Epidermal melanocyte (primary cell): ENCODE results near the gene TMEM87A.
"Not testable (repeated sequence)": the region's sequence is repeated elsewhere in the genome, so short reads cannot be mapped to it uniquely, and the experiment has no call there.

Experiments
- DNase-seq: peaks from one replicate; pipeline ENCODE4 v3.0.0; 2011; ENCODE audit warnings: low spot score; ENCODE audit not compliant: insufficient read length

Gene TMEM87A

DNA sequence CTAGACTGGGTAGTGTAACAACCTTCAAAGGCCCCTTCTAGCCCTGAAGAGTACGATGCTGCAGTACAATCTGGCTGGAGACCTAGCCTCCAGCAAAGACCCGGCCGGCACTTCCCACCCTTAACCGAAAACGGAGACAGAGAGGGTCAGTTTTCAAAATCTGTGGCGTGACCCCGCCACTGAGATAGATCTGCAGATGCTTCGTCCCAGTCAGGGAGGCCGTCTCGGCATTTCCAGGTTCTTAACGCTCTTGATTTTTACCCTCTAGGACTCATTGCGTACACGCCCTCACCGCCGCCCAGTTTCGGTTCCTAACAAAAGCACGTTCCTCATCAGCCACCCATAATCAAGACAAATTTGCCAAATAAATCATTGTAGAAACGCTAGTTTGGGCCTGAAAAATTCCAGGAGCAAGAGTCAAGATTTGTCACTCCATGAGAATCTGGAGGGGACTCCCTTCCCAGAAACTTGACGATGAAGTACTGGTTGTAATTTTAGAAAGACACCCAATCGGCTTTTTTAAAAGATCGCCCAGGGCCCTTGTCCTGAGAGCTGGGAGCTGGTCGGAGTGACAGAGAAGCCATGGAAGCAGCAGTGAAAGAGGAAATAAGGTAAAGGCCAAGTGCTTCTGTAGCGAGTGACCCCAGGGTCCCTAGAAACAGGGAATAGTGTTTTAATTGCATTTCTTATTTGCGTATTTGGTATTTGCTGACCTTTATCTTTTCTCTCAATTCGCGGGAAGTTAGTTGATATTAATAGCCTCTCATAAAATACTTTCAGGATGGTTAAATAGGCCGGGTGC lies 868 bp upstream of the TMEM87A start:
- DNase-seq: no peak

DNA sequence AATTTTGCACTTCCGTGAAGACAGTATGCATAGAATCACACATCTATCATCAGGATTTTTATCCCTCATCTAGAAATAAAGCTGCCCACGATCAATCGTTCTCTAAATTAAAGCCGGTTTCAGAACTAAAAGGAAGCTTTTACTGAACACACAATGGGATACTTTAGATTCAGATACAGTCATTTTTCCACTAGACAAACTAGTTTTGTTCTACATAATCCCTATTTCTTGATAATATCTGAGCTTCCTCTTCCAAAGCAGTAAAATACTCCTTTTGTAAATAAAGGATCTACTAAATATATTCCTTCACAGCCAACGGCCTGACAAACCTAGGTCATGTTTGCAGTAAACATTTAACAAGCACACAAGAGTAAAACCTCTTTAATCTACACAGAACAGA lies 2.2 kb downstream of the TMEM87A start:
- DNase-seq: no peak

DNA sequence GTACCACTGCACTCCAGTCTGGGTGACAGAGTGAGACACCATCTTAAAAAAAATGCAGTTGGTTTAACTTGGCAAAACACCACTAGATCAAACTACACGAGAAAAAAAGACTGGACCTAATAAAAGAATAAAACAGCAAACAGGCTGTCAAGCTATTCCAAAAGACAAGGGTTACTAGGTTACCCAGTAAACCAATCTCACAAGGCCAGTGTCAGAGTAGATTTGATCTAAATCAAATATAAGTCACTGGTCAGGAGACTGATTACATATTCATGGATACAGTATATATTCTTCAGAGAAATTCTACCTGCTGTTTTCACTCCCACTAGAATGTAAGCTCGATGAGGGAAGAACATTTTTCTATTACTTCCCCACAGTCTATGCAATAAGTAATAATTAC lies 2.7 kb downstream of the TMEM87A start:
- DNase-seq: no peak

DNA sequence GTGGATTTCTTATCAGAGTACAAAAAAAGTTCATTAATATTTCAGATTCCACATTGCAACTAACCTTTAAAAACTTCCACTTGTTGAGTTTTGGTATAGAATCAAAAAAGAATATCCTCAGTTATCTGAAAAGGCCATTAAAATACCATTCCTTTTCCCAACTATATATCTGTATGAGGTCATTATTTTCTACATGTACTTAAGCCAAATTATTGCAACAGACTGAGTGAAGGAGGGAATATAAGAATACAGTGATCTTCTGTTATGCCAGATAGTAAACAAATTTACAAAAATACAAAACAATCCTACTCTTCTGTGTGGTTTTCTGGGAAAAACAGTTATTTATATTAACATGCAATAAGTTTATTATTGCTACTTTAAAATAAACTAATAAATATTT lies 5.9 kb downstream of the TMEM87A start:
- DNase-seq: no peak

DNA sequence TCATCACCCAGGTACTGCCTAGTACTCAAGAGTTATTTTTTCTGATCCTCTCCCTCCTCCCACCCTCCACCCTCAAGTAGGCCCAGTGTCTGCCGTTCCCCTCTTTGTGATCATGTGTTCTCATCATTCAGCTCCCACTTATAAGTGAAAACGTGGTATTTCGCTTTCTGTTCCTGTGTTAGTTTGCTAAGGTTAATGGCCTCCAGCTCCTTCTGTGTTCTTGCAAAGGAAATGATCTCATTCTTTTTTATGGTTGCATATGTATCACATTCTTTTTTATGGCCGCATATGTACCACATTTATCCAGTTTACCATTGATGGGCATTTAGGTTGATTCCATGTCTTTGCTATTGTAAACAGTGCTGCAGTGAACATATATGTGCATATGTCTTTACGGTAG lies 8.4 kb downstream of the TMEM87A start:
- no peak for DNase-seq

DNA sequence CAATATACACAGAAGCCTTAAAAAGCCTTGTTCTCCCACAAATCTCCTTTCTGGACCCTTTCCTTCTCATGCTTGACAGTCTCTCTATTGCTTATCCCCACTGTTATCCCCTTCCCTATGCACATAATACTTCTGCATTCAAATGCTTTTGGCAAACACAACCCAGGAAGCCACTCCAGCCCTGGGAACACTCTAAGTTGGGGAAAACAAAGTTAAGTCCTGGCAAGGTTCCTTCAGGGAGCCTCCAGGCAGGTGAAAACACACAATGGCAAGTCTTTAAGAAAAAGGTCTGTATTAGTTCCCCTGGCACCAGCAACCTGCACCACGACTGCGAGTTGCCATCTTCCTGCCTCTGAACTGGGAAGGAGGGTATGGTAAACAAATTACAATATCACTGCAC lies 19.9 kb downstream of the TMEM87A start:
- DNase-seq: no peak

DNA sequence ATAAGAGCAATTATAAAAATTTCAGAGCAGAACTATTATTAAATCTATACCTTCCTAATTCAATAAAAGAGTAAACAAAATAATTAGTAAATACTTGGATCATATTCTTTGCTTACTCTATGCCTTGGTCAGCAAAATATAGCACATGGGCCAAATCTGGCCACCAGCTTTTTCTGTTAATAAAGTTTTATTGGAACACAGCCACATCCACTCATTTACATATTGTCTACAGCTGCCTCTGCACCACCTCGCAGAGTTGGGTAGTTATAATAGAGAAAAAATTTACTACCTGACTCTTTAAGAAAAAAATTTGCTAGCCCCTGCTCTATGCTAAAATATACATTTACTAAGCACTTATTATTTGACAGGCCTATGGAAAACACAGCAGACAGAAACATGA lies 32.4 kb downstream of the TMEM87A start:
- DNase-seq: no peak

DNA sequence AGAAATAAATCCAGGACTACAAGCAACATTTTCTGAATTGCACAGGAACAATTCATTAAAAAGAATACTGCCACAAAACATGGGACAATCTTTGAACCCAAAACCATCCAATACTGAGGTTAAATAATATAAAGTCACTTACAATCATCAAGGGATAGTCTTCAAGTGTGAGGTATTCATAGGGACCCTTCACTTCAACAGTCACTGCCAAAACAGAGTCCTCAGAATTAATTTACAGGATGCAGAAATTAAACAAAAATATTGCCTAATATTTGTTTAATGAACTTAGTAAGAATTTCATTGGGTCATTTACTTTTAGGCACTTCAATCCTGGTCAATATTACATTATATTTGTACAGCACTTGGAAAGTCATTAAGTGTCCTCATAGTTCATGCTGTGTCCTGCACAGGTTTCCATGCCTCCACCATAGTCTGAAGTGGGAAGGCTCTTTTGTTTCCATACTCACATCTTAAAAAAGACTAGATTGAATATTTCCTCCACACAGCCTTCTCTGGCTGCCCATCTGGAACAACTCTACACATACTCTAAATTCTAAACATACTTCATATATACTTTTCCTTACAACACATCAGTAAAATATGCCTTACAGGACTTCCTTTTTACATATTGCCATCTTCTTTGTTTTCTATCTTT lies 33.6 kb downstream of the TMEM87A start:
- no peak for DNase-seq

DNA sequence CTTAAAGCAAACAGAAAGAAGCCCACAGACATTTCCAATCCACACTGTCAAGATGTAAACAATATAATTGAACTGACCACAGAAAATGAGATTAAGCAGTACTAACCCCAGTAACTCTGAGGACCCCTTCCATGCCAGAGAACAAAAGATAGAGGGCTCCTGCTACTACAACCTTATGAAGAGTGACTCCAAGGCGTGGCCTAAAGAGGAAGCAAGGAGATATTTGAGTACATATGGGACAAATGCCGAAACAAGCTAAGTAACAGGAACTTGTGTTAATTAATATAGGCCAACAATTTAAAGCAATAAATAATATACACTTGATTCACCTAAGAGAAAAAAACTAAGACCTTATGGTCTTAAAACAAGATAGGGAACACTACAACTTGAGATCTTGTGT lies 40.1 kb downstream of the TMEM87A start:
- no peak for DNase-seq

DNA sequence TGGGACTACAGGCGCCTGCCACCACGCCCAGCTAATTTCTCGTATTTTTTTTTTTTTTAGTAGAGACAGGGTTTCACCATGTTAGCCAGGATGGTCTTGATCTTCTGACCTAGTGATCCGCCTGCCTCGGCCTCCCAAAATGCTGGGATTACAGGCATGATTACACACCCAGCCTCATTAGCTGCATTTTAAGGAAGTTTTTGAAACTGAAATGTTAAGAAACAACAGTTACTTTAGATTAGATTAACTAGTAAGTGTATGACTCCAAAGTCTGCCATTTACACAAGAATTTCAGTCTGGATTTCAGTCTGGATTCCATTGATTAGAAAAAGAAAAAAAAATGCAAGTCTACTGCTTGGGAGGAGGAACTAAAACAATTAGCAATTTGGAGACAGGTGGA lies 40.6 kb downstream of the TMEM87A start:
- DNase-seq: no peak

DNA sequence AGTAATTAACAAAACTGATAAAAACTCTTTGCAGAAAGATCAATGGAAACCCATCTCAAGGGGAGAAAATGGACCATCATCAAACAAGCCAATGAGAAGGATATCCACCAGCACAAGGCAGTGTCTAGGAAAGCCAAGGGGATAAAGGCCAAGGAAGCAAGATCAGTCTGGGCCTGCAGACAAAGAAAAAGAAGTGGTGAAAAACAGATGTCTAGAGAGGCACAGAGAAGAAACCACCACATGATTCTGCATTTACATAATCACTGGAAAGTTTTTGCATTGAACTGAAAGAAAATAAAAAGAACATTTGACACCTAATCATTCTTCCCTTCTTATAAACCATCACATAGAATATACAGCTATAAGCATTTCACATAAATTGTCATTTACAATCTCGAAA lies 42.1 kb downstream of the TMEM87A start:
- DNase-seq: no peak

DNA sequence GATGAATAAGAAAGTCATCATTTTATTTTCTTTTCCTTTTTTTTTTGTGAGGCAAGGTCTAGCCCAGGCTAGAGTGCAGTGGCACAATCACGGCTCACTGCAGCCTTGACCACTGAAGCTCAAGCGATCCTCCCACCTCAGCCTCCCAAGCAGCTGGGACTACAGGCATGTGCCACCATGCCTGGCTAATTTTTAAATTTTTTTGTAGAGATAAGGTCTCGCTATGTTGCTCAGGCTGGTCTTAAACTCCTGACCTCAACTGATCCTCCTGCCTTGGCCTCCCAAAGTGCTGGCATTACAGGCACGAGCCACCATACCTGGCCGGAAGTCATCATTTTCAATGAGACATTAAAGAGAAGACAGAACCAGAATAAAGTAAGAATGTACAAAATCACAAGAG lies 44.3 kb downstream of the TMEM87A start:
- DNase-seq: not testable (repeated sequence)

DNA sequence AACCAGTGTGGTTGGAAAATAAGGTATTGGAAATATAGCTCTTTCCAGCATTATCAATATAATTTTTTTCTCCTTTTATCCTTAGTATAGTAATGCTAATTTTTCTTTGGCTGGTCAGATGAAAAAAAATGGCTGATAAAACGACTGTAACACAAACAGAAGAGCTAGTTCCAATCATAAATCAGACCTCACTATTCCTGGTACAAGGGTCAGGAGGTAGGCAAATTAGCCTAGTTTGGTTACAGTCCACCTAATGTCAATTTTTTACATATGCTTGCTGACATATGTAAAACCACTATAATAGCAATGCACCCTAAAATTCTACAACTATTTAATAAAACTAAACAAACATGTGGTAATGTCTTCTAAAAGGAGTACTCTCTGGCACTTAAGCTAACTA lies 45.2 kb downstream of the TMEM87A start:
- no peak for DNase-seq

DNA sequence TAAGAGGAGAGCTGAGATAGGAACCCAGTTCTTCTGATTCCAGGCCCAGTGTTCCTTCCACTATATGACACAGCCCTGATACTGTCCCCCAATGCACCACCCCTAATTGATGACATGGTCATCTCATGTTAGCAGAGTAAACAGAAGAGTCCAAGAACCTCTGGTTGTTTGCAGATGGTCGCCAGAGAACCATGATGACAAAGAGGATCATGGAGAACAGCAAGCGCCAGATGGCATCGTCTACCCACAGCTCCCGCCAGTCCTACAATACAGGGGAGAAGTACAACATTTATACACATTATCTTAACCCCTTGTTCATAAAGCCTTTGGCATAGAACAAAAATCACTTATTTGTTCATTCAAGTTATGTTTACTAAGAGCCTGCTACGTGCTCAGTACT lies 46.6 kb downstream of the TMEM87A start:
- no peak for DNase-seq

DNA sequence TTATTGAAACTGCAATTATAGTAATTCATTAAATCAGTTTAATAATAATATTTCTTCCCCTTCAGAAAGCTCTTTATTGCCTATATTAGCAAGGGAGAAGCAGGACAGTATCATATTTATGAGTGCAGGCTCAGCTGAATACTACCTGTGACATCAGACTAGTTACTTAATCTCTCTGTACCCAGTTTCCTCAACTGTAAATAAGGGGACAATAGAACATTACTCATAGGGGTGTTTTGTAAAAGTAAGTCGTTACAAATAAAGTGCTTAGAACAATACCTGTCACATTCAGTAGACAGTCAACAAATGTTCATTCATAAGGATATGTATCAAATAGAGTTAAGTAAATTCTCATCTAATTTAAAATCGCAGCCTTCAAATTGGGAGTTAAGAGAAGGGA lies 53.0 kb downstream of the TMEM87A start:
- DNase-seq: no peak

DNA sequence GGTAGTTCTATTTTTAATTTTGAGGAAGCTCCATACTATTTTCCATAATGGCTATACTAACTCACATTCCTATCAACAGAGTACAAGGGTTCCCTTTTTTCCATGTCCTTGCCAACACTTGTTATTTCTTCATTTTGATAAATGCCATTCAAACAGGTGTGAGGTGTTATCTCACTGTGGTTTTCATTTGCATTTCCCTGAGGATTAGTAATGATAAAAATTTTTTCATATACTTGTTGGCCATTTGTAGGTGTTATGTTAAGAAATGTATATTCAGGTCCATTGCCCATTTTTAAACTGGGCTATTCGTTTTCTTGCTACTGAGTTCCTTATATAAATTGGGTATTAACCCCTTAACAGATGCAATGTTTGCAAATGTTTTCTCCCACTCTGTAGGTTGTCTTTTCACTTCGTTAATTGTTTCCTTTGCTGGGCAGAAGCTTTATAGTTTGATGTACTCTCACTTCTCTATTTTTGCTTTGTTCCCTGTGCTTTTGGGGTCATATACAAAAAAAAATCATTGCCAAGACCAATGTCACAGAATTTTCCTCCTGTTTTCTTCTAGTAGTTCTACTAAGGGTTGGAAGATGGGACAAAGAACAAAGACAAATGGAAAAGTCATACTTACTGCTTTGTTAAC lies 54.2 kb downstream of the TMEM87A start:
- no peak for DNase-seq

DNA sequence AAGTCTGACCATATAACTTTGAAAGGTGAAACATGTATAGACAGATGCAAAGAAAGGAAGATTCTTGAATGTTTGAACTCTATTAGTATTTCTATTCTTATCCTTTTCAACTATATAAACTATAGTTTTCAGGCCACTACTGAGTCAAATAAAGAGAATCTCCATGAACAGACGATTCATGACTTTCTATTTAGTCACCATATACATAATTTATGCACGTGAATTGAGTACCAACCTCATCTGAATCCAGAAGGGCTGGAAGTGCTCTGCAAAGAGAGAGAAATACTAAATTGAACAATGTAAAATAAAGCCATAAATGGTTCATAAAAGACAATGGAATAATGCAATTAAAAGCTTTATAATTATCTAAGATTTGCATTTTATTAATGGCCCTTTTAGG lies 55.7 kb downstream of the TMEM87A start:
- DNase-seq: no peak

DNA sequence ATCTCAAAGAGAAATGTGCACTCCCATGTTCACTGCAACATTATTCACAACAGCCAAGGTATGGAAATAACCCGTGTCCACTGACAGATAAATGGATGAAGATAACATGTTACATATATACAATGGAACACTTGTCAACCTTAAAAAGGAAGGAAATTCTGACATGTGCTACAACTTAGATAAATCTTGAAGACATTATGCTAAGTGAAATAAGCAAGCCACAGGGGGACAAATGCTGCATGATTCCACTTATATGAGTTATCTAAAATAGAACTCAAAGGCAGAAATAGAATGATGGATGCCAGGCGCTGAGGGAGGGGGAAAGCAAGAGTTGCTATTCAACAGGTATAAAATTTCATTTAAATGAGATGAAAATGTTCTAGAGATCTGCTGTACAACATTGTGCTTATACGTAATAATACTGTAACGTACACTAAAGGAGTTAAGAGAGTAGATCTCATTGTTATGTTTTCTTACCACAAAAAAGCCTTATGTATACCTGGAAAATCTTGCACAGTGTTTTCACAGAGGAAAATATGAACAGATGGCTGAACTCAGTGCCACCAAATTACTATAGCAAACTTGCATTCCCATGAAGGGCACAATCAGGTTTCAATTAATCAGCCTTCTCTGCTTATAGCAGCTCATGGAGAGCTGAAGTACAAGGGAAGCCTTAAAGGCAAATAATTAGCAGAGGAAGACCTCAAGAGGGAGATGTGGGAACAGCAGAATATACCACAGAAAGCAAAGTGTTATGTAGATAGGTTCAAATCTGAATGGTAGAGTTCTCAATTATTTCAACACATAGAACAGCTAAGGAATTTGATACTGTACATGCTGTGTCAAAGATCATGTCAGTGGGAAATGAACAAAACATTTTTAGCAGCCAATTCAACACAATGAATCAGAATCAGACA lies 57.1 kb downstream of the TMEM87A start:
- no peak for DNase-seq

DNA sequence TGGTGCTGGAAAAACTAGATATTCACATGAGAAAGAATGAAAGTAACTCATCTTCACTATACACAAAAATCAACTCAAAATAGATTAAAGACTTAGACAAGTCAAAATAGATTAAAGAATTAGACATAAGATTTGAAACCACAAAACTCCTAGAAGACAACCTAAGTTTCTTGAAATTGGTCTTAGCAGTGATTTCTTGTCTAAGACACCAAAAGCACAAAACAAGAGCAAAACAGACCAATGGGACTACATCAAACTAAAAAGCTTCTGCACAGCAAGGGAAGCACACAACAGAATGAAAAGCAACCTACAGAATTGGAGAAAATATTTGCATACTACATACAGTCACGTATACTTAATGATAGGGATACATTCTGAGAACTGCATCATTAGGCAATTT lies 58.6 kb downstream of the TMEM87A start:
- DNase-seq: no peak

DNA sequence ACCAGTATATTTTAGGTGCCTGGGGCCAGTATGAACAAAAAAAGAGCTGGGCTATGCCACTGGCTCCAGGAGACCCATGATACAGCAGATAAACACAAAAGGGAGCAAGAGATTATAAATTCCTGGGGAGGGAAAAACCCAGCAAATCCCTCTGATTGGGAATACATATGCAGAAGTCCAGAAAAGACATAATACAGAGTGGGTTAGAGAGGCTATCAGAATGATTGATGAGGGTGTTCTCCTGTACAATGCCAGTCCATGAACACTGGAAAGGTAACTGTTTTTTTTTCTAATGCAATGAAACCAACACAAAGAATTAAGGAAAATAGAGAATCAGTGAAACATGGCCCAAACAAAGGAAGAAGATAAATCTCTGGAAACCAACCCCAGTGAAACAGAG lies 59.7 kb downstream of the TMEM87A start:
- DNase-seq: no peak

DNA sequence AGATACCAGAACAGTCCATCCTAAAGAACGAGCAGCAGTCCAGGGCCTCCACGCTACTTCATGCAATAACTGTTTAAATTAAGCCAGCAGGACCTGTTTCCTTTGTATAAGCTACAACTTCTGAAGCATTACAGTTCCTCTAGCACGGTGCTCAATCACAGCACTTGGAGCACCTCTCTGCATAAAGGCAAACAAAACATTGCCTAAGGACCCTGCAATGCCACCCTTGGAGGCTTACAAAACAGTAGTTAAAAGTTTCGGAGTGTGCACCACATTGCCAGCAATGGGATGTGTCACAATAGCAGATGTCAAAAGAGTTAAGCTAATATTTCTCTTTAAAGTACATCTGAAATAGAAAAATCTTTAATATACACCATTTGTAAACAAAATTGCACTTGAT lies 62.5 kb downstream of the TMEM87A start:
- no peak for DNase-seq
